IPS-15b (cell line): ENCODE data around the gene PRDM5.

Source experiments
- H3K27me3 ChIP-seq: one replicate; pipeline ENCODE4 v1.6.1; 2013; ENCODE audit warnings: low read length; ENCODE audit not compliant: control insufficient read depth, insufficient read depth
- H3K36me3 ChIP-seq: one replicate; pipeline ENCODE4 v1.6.1; 2013; ENCODE audit warnings: low read length; ENCODE audit not compliant: control insufficient read depth, insufficient read depth
- H3K4me1 ChIP-seq: one replicate; pipeline ENCODE4 v1.6.1; 2013; ENCODE audit warnings: mild to moderate bottlenecking, low read length; ENCODE audit not compliant: control insufficient read depth, insufficient read depth
- H3K4me3 ChIP-seq: one replicate; pipeline ENCODE4 v1.5.1; 2013; ENCODE audit warnings: low read depth, low read length
- H3K9ac ChIP-seq: one replicate; pipeline ENCODE4 v1.6.1; 2013; ENCODE audit warnings: low read depth, mild to moderate bottlenecking, low read length
- H3K9me3 ChIP-seq: one replicate; pipeline ENCODE4 v1.6.1; 2013; ENCODE audit warnings: mild to moderate bottlenecking, low read length; ENCODE audit not compliant: control insufficient read depth, insufficient read depth

Gene PRDM5

GRCh38 chr4:120869613-120870278 is 52.8 kb downstream of the PRDM5 start:
- H3K4me1 ChIP-seq, result peaks cover 9% of the 10 kb centered on the region
- H3K9me3 ChIP-seq, result no peaks in the 10 kb centered on the region

GRCh38 chr4:120867506-120867905 is 55.0 kb downstream of the PRDM5 start:
- Histone ChIP-seq H3K4me1 (peaks cover 9% of the 10 kb centered on the region), H3K27me3 (no peaks in the 10 kb centered on the region), H3K9me3 (no peaks in the 10 kb centered on the region), H3K36me3 (no peaks in the 10 kb centered on the region), H3K4me3 (no peak overlapping the region), H3K9ac (no peak overlapping the region)

More at GRCh38 chr4:120869613-120870278, 52.8 kb downstream of the PRDM5 start:
- Histone ChIP-seq H3K4me3 (no peak overlapping the region), H3K36me3 (no peaks in the 10 kb centered on the region), H3K27me3 (no peaks in the 10 kb centered on the region), H3K9ac (no peak overlapping the region)

- no peak overlapping the region for H3K4me3 ChIP-seq
- peaks cover 9% of the 10 kb centered on the region for H3K4me1 ChIP-seq
These were observed 56.5 kb downstream of the PRDM5 start for GRCh38 chr4:120865985-120866384.

GRCh38 chr4:120864969-120865368 is 57.6 kb downstream of the PRDM5 start:
- Histone ChIP-seq H3K27me3 (no peaks in the 10 kb centered on the region), H3K4me3 (no peak overlapping the region), H3K36me3 (no peaks in the 10 kb centered on the region), H3K9ac (no peak overlapping the region), H3K4me1 (peaks cover 9% of the 10 kb centered on the region), H3K9me3 (no peaks in the 10 kb centered on the region)

More at GRCh38 chr4:120865985-120866384, 56.5 kb downstream of the PRDM5 start:
- H3K27me3 ChIP-seq, result no peaks in the 10 kb centered on the region
- no peak overlapping the region for H3K9ac ChIP-seq
- no peaks in the 10 kb centered on the region for H3K9me3 ChIP-seq
- no peaks in the 10 kb centered on the region for H3K36me3 ChIP-seq

GRCh38 chr4:120862432-120862831 is 60.1 kb downstream of the PRDM5 start:
- Histone ChIP-seq H3K9ac (no peak overlapping the region), H3K4me1 (peaks cover 9% of the 10 kb centered on the region), H3K27me3 (no peaks in the 10 kb centered on the region), H3K36me3 (no peaks in the 10 kb centered on the region), H3K4me3 (no peak overlapping the region), H3K9me3 (no peaks in the 10 kb centered on the region)

GRCh38 chr4:120861852-120862251 is 60.7 kb downstream of the PRDM5 start:
- Histone ChIP-seq H3K9ac (no peak overlapping the region), H3K36me3 (no peaks in the 10 kb centered on the region), H3K4me3 (no peak overlapping the region), H3K9me3 (no peaks in the 10 kb centered on the region), H3K4me1 (peaks cover 9% of the 10 kb centered on the region), H3K27me3 (no peaks in the 10 kb centered on the region)

- Histone ChIP-seq H3K36me3 (no peaks in the 10 kb centered on the region), H3K9me3 (no peaks in the 10 kb centered on the region), H3K4me3 (no peak overlapping the region), H3K4me1 (no peaks in the 10 kb centered on the region), H3K27me3 (no peaks in the 10 kb centered on the region), H3K9ac (no peak overlapping the region)
These were observed 63.8 kb downstream of the PRDM5 start for GRCh38 chr4:120858776-120859175.

GRCh38 chr4:120857312-120857711 is 65.2 kb downstream of the PRDM5 start:
- no peak overlapping the region for H3K4me3 ChIP-seq
- H3K27me3 ChIP-seq, result no peaks in the 10 kb centered on the region
- no peaks in the 10 kb centered on the region for H3K4me1 ChIP-seq
- no peaks in the 10 kb centered on the region for H3K36me3 ChIP-seq
- H3K9me3 ChIP-seq, result no peaks in the 10 kb centered on the region
- H3K9ac ChIP-seq, result no peak overlapping the region

- H3K9ac ChIP-seq, result no peak overlapping the region
- H3K27me3 ChIP-seq, result no peaks in the 10 kb centered on the region
- H3K9me3 ChIP-seq, result no peaks in the 10 kb centered on the region
- no peaks in the 10 kb centered on the region for H3K36me3 ChIP-seq
- H3K4me1 ChIP-seq, result no peaks in the 10 kb centered on the region
- no peak overlapping the region for H3K4me3 ChIP-seq
These were observed 66.2 kb downstream of the PRDM5 start for GRCh38 chr4:120856294-120856693.

- Histone ChIP-seq H3K36me3 (no peaks in the 10 kb centered on the region), H3K27me3 (no peaks in the 10 kb centered on the region), H3K9ac (no peak overlapping the region), H3K9me3 (no peaks in the 10 kb centered on the region), H3K4me1 (no peaks in the 10 kb centered on the region), H3K4me3 (no peak overlapping the region)
These were observed 67.1 kb downstream of the PRDM5 start for GRCh38 chr4:120855307-120856001.

- Histone ChIP-seq H3K4me3 (no peak overlapping the region), H3K27me3 (no peaks in the 10 kb centered on the region), H3K4me1 (no peaks in the 10 kb centered on the region), H3K9me3 (no peaks in the 10 kb centered on the region), H3K36me3 (no peaks in the 10 kb centered on the region), H3K9ac (no peak overlapping the region)
These were observed 69.2 kb downstream of the PRDM5 start for GRCh38 chr4:120853161-120853935.
